NCI-H1092 (cell line): ENCODE results near the gene CCL26.
"Not testable (repeated sequence)": the region's sequence is repeated elsewhere in the genome, so short reads cannot be mapped to it uniquely, and the experiment has no call there.

ENCODE experiments used
- DNase-seq: peaks from one replicate; lab custom pipeline; 2025; lab: John Stamatoyannopoulos, UW

Gene CCL26

DNA sequence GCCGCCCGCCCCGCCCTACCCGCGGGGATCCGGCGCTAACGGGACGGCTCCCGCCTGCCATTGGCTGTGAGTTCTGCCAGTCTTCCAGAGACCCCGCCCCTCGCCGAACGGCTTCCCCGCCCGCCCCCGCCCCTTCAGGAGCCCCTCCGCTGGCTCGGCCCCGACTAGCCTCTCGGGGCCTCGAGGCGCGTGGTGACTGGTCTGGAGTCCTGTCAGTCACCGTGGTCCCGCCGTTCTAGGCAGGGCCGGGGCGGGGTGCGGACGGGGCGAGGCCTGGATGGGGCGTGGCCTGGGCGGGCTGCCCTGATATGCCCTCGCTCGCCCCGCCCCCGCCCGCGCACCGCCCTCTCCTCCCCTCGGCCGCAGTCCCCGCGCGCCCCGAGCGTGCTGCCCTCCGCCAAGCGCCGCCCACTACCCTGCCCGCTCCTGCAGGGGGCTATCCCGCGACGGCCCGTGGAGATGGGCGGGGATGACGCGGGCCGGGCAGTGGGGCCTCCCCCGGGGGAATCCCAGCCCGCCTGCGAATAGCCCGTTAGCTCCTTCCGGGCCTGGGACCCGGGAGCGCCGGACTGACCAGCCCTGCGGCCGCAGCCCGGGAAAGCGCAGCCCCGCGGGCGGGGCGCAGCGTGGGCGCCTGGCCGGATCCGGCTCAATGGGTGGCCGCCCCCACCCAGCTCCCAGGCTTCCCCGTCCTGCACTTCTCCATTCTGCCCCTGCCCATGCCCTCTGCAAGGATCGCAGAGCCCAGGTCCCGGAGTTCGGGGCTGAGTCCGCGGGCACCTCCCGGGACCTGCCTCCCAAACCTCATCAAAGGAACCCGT lies 32.8 kb downstream of the CCL26 start:
- peak; percentile 99 for DNase-seq

DNA sequence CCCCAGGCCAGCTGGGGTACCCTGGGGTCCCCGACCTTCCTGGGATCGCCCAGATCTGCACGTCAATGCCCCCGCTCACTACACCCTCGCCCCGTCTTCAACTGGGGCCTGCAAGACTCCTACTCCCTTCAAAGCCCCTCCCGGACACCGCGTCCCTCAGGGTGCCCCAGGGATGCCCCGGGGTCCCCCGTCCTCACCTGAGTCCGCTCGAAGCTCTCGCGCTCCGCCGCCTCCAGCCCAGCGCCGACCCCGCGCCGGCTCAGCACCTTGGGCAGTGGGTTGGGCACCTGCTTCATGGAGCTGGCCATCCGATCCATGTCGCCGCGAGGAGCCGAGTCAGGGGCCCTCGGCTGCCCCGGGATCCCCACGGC lies 33.4 kb downstream of the CCL26 start, which contains the start of gene HIP1:
TSS of gene HIP1 (minus strand) at position 338 of the 371 bp plus-strand sequence. CDS start at position 317, 21 bp downstream.
- no peak for DNase-seq

DNA sequence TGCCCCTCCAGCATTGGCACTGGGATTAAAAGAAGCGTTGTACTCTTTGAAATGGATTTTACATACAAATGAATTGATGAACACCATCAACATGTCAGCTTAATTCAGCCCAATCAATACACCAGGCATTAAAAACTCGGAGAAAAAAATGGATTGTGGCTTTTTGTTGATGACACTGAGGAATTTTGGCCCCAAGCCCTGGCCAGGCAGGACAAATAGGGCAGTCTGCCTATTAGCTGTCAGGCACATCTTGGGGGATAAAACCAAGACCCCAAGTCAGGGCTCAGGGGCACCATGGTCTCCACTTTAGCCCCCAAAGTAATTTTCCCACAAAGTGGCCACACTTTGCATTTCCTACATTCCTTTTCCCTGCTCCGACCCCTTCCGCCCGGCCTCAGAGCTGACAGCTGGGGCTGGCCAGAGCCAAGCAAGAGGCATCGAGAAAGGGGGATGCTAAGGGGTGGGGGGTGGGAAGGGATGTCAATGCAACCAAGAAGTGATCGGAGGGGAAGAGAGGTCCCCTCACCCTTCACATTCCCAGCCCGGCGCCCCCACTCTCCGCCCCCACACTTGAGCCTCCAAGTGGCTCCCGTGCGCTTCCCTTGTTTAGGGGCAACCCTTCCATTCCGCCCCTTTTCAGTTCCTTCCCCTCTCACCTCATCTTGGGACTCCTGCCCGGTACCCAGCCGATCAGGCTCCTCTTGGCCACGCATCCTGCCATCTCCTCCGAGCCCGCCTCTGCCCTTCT lies 34.0 kb downstream of the CCL26 start:
- DNase-seq: no peak

DNA sequence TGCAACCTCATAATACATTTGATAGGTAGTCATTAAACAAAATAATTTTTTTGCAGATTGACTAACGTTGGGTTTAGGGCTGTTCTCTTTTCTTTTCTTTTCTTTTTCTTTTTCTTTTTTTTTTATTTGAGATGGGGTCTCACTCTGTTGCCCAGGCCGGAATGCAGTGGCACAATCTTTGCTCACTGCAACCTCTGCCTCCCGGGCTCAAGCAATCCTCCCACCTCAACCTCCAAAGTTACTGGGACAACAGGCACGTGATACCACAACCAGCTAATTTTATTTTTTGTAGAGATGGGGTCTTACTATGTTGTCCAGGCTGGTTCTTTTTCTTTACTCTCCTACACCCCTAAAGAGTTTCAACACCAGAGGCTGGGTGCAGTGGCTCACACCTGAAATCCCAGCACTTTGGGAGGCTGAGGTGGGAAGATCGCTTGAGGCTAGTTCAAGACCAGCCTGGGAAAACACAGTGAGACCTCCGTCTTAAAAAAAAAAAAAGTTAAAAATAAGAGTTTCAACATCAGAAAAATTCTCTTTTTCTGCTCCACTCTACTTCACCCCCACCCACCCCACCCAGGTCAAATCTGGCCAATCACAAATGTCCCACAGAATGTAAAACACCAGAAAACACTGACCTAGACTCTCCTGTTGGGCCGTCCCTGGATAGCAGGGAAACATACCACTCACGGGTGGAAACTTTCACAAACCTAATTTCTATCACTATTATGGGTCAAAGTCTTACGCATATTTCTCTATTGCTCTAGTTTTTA lies 36.2 kb downstream of the CCL26 start:
- no peak for DNase-seq

DNA sequence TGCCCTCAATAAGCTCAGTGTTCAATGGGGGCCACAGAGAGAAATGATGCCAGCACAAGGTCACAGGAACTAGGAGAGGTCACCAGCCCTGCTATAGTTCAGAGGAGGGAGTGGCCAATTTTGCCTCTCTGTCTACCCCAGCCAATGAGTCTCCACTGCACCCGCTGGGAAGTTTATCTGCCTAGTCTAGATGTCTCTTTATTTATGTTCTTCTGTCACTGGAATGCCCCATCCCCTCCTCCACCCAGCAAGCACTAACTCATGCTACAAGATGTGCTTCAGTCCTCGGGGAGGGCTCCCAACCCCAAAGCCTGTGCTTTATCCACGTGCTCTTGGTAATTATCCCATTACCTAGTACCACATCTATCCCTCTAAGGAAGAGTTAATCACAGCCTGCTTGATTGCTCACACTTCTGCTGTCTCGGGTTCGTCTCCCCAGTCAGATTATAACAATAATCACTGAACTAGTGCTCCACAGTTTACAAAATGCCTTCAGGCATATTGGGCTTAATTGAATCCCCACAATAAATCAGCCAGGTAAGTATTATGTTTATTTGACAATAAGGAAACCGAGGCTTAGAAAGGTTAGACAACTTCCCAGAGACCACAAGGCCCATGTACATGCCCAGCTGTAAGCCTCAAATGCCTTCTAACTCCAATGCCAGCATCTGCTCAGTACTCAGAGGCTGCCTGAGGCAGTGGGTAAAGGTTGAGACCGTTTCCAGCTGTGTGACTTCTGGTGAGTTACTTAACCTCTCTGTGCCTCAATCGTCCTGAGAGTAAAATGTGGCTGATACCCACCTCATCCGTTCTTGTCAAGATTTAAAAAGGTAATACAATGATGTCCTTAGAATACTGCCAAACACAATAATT lies 37.2 kb downstream of the CCL26 start:
- no peak for DNase-seq

DNA sequence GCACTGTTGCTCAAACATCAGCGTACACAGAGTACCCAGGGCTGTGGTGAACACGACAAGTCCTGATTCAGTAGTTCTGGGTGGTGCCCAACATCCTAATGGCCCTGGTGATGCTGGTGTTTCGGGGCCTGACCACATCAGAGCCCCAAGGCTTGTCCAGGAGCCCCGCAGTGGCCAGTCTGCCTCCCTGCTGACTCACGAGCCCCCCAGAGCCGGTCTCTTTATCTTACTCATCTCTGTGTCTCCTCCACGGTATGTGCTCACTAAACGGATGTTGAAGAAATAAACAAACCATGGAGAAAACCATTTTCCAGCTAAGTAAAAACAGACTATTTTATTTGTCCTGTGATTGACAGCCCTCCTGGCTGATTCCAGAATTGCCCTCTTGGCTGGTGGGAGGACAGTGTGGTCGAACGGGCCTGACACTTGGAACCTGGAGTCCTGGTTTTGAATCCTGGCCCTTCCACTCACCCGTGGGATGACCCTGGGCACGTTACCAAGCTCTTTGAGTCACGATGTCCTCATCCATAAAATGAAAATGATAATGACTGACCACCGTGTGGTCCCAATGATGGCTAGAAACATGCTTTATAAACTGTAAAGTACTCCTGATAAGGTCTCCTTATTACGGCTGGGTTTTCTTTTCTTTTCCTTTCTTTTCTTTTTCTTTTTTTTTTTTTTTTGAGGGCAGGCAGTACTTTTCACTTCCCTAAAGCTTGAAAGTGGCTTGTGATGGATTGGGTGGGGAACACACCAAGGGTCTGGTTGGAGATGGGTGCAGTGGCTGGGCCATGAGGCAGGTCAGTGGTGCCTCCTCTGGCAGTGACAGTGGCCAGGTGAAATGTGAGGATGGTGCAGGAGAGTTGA lies 39.0 kb downstream of the CCL26 start:
- DNase-seq: no peak

DNA sequence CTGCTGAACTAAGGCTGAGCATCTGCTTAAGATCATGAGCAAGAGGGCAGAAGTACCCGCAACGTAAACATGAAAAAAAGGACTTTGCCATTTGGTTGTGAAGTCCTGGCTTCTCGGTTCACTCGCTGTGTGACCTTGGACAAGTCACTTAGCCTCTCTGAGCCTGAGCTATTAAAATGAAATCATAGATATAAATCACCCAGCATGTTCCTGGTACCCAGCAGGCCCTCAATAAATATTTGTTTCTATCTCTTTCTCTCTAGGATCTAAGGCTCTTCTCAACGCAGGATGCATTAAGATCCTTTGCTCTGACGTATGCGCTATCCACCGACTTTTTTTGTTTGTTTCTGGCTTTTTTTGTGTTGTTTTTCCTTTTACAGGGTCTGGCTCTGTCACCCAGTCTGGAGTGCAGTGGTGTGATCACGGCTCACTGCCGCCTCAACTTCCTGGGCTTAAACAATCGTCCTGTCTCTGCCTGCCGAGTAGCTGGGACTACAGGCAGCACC lies 39.9 kb downstream of the CCL26 start:
- DNase-seq: no peak

DNA sequence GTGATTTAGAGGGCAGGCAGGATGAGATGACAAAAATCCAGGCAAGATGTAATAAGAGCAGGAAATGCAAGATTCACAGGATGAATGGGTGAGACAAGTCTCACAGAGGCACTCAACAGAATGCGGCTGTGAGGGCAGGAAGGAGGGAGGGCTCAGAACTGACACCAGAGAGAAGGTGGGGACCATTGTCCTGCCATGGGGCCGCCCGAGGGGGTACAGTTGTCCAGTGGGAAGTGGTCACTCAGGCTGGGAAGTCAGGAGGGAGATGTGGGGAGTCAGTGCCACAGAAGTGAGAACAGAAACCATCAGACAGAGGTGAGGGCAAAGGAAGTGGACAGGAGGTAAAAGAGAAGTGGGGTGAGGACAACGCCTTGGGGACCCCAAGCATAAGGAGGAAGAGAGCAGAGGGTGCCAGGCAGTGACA lies 42.1 kb downstream of the CCL26 start:
- DNase-seq: no peak

DNA sequence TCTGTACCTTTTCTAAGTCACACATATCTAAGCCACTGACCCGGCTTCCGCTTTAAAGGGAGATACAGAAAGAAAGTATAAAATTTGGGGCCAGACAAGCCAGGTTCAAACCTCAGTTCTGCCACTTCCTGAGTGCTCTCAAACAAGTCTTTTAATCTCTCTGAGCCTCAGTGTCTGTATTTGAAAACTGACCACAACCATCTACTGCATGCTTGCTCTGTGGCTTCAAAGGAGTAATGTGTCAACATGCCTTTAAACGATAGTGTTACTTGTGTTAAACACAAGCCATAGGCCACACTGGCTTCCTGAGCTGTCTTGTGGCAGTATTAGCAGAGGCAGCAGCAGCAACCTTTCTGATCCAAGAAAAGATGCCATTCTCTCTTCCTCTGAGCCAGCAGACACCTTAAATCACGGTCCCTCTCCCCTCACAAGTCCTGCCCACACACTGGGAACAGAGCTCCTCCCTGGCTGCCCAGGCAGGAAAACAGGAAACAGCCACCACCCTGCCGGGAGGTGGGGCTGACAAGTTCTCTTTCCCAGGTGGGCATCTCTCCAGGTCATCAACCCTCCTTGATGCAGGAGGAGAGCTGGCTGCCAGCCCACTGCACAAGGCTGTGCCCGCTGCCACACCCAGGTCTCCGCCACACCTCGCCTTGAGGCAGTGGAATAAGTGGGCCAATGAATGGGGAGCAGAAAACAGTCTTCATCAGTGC lies 44.0 kb downstream of the CCL26 start:
- peak; percentile 37 for DNase-seq

DNA sequence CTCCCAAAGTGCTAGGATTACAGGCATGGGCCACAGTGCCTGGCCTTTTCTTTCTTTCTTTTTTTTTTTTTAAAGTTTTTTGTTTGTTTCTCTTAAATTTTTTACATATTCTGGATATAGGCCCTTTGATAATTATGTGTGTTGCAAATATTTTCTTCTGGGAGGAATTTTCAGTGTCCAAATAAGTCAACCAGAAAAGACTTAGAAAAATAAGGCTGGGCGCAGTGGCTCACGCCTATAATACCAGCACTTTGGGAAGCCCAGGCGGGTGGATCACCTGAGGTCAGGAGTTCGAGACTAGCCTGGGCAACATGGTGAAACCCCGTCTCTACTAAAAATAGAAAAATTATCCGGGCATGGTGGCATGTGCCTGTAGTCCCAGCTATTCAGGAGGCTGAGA lies 44.7 kb downstream of the CCL26 start:
- DNase-seq: not testable (repeated sequence)

DNA sequence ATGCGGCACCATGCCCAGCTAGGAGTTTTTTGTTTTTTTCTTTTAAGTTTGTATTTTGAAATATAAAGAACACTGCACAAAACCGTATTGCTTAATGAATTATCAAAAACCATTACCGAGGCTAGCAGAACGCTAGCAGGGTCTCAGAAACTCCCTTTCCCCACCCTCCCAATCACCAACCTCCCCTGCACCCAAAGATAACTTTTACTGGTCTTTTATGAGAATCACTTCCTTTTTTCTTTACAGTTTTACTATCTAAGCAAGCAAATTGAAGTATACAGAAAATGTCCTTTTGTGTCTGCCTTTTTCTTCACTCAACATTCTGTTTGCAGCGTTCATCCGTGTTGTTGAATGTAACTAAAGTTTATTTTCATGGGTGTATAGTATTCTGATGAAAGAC lies 46.7 kb downstream of the CCL26 start:
- DNase-seq: no peak

DNA sequence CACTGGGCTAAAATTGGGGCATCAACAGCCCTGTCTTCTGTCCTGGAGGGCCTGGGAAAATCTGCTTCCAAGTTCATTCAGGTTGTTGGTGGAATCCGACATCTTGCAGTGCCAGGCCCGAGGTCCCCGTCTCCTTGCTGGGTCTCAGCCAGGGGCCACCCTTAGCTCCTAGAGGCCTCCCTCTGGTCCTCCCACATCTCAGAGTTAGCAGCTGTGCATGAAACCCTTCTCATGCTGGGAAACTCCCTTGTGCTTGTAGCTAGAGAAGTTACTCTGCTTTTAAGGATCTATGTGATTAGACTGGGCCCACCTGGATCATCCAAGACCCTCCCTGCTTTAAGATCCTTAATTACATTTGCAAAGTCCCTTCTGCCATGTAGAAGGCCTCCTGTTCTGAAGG lies 48.6 kb downstream of the CCL26 start:
- no peak for DNase-seq

DNA sequence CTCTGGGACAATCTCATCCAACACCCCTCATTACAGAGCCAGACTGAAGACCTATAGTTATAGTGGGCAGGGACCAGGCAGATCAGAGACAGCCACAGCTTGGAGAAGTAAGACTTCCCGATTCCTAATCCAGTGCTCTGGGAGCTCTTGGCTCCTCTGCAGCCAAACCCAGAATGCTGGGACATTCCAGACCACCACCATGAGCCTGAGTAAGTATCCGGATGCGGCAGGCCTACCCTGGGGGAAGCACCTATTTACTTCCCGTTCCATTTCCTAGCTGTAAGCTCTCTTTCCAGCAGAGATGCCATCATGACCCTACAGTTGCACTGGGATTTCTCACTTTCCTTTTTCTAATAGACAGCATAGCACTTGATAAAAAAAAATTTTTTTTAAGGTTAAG lies 49.6 kb downstream of the CCL26 start:
- DNase-seq: no peak

DNA sequence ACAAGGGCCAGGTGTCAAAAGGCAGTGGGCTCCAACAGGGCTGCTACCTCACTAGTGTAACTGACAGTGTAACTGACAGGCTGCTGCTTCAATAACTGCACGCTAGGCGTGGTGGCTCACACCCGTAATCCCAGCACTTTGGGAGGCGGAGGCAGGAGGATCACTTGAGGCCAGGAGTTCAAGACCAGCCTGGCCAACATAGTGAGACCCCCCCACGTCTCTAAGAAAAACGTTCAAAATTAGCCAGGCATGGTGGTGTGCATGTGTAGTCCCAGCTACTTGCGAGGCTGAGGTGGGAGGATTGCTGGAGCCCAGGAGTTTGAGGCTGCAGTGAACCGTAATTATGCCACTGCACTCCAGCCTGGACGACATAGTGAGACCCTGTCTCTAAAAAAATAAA lies 50.1 kb downstream of the CCL26 start:
- DNase-seq: not testable (repeated sequence)

DNA sequence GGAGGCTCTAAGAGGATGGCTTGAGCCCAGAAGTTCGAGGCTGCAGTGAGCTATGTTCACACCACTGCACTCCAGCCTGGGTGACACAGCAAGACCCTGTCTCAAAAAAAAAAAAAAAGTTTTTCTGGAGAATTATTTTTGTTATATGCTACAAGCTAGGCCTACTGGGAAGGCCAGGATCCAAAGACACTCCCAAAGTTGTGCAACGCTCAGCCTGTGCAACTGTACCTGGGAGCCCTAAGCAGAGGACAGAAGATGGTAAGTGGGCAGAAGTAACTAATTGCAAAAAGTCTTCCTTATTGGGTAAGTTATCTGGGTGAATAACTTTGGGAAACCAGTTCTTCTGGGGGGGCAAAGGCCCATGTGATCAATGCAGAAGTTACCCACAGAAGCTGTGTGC lies 50.6 kb downstream of the CCL26 start:
- DNase-seq: no peak

DNA sequence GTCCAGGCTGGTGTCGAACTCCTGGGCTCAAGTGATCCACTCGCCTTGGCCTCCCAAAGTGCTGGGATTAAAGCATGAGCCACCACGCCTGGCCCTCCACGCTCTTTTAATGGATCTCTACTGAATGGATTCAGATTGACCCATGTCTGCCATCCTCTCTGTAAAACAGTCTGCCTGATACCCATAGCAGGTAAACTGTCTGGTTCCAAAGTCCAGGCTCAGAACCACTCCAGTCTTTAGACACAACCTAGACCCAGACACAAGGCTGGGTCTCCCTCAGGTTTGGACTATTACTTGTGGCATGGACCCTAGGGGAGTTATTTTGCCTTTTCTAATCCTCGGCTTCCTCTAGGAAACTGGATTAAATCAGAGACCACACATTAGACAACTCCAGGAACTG lies 52.4 kb downstream of the CCL26 start:
- no peak for DNase-seq
